Epidermal melanocyte (primary cell): ENCODE results near the gene ITGB1.
"Not testable (repeated sequence)": the region's sequence is repeated elsewhere in the genome, so short reads cannot be mapped to it uniquely, and the experiment has no call there.

Source experiments
- DNase-seq: peaks from one replicate; pipeline ENCODE4 v3.0.0; 2011; ENCODE audit warnings: low spot score; ENCODE audit not compliant: insufficient read length

Gene ITGB1

DNA sequence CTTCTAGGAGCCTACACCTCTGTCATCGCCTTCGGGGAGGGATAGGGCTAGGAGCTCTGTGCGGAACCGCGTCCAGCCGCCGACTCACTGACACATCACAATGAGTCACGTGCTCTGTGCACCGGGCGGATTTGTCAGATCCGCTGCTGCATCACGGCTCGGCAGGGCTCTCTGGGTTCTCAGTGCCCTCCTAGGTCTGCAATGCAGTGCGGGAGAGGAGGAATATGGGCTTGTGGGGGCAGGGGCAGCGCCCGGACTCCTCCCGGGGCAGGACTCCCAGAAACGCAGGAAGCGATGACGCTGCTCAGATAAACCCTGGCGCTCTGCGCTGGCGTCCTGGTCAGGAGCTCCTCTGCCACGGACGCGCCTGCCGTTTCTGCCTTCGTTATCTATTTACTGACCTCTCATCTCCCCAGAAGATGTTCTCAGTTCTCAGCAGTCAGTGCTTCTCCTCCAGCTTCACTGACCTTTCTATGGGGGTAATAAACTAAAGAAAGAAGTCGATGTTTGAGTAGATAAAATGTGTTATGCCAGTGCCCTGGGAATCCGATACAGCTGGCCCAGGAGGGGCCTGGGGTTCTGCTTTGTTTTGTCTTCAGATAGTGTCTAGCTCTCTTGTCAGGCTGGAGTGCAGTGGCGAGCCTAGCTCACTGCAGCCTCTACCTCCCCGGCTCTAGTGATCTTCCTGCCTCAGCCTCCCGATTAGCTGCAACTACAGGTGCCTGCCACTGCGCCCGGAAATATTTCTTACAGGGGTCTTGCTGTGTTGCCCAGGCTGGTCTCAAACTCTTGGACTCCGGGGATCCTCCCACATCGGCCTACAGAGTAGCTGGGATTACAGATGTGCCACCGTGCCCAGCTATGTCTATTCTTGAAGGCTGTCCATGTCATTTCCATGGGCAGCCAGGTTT, 22.8 kb upstream of the ITGB1 start:
- DNase-seq, result no peak

- no peak for DNase-seq
Observed at GRCh38 chr10:32980242-32980557, 22.2 kb upstream of the ITGB1 start.

- DNase-seq, result not testable (repeated sequence)
Observed at GRCh38 chr10:32979719-32980118, 21.7 kb upstream of the ITGB1 start.

DNA sequence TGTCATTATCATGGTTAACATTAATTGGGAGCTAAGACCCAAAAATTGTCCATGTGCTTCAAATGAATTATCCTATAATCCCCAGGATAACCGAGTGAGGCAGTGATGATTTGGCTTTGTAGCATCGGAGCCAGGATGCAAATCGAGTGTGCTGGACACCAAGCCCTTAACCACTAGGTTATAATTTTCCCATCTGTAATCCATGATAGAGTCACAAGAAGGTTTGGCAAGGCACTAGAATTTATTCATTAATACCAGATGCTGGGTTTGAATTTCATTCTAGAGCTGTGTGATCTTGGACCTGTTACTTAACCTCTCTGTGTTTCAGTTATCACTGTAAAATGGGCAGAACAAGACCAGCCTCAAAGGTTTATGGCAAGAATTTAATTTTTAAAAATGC, 21.0 kb upstream of the ITGB1 start:
- no peak for DNase-seq

DNA sequence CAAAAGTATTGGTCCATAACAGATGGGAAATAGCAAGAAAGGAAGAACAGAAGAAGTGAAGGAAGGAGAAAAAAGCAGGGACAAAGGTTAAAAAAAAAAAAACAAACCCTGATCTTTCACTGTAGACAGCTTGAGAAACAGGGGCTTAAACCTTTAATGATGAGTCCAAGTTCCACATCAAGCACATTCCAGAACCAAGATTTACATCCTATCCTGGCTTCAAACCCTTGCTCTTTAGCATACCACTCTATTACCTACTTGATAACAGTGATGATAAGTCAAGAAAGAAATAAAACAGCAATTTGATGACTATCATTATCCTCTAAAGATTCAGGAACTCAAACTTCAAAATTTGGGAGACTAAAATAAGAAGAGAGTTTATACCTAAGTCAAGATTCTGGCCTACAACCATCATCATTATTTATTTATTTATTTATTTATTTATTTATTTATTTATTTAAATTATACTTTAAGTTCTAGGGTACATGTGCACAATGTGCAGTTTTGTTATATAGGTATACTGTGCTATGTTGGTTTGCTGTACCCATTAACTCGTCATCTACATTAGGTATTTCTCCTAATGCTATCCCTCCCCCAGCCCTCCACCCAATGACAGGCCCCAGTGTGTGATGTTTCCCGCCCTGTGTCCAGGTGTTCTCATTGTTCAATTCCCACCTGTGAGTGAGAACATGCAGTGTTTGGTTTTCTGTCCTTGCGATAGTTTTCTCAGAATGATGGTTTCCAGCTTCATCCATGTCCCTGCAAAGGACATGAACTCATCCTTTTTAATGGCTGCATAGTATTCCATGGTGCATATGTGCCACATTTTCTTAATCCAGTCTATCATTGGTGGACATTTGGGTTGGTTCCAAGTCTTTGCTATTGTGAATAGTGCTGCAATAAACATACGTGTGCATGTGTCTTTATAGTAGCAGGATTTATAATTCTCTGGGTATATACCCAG, 20.1 kb upstream of the ITGB1 start:
- DNase-seq, result not testable (repeated sequence)

DNA sequence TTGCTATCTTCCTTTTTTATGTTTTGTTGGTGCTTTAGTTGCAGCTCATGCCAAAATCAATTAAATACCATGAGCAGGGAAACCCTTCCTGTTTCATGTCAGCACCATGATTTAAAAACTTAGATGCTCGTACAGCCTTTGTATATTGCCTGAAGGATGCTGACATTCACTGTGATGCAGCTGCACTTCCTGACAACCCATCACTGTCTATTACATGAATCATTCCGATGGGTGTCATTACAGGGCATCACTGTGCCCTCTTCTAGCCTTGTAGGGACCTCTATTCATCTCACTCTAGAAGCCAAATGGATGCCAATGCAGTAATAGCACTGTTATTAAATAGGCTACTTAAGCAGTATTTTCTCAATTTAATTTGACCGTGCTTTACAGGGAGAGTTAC, 18.3 kb upstream of the ITGB1 start:
- DNase-seq, result no peak

GRCh38 chr10:32972929-32973328, 14.9 kb upstream of the ITGB1 start:
- DNase-seq, result no peak

DNA sequence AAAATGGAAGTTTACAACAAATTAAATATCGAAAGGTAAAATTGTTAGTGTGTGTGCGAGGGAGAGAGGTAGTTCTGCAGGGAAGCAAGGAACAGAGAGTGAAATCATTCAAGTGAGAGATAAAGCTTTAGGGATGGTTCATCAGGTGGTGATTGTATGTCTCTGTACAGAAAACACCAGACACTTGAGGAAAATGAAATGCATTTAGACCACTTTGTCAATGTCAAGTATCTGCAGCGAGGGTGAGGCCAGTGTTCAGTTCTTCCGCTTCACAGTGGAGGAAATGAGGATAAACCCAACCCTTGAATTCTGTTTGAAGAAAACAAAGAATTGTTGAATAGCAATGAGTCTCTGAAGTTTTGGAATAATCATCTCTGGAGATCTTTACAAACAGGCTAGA, 14.4 kb upstream of the ITGB1 start:
- no peak for DNase-seq

- no peak for DNase-seq
Observed at GRCh38 chr10:32971536-32972091, 13.6 kb upstream of the ITGB1 start.

- no peak for DNase-seq
Observed at GRCh38 chr10:32970910-32971309, 12.9 kb upstream of the ITGB1 start.

GRCh38 chr10:32964270-32964669, 6.2 kb upstream of the ITGB1 start:
- no peak for DNase-seq

DNA sequence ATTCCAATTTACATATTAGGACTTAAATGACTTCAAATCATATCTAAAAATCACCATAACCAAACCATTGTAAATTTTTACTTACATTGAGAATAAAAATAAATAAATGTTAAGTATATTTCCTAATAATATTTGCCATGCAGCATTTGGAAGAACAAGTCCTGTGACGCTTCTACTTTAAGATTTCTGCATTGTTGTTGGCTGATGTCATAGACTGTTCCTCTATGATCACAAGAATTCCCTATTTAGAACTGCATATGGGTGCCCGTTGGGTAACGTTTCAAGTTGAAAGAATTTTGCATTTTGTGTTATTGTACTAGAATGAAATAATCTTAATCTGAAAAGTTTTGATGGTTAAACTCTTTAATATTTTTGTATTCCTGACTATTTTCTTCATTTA, 5.1 kb upstream of the ITGB1 start:
- no peak for DNase-seq

- no peak for DNase-seq
Observed at GRCh38 chr10:32962521-32962920, 4.5 kb upstream of the ITGB1 start.

DNA sequence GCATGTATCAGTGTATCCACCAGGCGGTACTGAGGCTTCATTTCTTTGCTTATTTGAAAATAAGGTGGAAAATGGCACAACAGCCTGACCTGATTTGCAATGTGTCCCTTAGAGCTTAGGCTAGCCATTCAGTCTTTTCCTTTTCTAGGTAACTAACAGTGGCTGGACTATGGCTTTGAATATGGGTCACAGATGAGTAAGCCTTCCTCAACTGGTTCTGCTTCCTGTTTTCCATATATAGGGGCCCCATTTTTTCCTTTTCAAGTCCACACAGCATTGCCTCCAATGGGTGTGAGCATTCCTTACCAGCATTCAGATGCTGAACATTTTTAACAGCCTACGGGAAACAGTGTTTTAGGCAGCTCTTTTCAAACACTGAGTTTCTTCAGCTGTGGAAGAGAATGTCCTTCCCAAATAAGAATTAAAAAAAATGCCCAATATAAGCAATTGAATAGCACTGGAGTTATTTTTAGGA, 3.9 kb upstream of the ITGB1 start:
- DNase-seq, result no peak

- no peak for DNase-seq
Observed at GRCh38 chr10:32961343-32961894, 3.4 kb upstream of the ITGB1 start.

- no peak for DNase-seq
Observed at GRCh38 chr10:32960022-32960421, 2.0 kb upstream of the ITGB1 start.

DNA sequence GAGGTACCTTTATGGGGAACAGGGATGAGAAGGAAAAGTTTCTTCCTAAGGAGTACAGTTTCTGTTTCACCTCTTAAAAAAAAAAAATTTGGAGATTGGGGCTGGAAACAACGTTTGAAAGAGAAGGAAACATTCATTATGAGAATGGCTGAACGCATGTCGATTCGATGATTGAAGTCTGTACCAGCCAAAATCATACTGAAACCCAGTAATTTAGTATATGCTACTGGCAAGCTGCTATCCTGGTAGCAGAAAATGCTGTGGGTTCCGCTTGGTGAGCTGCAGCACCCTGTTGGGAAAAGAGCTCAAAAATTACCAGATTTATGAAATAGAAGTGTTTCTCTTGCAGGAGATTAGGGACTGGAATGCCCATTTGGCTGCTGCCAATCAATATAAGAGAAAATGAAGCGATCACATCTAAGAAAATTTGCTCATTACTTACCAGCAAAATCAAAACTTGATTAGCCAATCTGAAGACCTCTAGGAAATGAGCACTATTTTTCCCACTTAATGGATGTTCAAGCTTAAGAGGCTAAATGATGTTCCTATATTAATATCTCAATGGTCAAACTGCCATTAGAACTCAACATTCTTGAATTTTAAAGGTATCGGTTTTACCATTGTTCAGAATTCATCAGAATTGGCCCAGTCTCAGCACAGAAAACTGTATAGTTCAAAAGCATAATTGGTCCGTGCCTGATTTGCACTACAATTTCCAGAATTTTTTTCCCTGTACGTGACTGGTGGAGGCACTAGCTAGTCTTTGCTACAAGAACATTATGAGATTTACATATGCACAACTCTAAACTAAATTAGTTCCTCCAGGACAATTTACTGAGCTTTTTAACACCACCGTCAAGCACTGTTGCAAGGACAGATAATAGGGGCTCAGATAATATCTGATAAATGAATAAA, 1.2 kb upstream of the ITGB1 start:
- no peak for DNase-seq

DNA sequence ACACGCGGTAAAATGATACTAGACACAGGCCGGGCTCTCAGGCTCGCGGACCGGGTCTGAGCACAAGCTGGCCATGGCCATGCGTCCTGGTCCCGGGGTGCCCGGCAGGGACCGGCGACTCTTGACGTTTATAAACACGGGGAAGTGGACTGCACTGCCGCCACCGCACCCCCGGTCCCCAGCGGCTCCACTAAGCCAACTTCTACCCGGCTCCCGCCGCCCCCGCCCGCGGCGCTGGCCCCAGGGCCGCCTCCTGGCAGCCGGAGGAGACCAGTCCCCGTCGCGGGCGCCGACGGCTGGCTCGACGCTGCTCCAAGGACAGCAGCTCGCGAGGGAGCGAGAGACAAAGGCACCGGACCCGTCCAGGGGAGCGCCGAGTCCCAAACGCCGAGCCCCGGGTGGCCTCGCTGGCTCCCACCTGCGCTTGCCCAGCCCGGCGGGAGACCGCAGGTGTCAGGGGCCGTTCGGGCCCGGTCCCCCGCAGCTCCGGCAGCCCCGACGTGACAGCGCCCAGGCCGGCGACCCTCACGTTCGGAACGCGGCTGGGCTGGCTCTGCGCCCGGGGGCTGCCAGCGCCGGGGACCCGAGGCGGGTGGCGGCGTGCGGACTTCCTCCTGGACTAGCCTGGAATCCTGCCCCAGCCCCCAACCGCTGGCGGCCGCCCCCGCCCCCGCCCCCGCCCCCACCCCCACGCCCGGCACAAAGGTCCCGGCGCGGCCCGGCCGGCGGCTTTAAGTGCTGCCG, 517 bp downstream of the ITGB1 start:
- no peak for DNase-seq

DNA sequence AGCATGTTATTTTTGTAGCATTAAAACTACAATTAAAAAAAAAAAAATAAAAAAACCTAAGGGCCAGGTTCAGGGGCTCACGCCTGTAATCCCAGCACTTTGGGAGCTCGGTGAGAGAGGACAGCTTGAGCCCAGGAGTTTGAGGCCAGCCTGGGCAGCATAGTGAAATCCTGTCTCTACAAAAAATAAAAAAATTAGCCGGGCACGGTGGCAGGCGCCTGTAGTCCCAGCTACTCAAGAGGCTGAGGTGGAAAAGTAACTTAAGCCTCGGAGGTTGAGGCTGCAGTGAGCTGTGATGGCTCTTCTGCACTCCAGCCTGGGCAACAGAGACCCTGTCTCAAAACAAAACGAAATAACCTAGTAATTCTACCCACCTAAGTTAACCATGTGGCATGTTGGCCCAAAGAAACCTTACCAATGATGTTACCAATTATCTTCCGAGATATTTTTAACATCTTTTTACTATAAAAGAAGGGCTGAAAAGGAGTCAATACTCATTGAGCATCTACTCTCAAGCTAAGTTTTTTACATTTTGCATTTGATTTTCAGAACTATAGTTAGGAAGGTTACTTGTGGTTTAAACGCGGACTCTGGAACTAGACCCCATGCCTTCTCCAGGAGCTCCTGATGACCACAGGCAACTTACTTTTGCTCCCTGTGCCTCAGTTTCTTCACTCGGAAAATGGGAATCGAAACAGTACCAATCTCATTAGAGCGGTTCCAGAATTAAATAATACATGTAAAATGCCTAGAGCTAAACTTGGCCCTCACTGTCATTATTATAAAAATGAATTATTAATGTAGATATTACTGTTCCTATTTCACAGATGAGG, 1.4 kb downstream of the ITGB1 start:
- DNase-seq, result no peak
